ENCODE data around the gene SLC22A6. TPM values are rescaled to one million over a fixed set of nuclear protein-coding genes. Genes with fewer than 3 reads are reported as not detected.

SLC22A6 gene
- not detected in 5 replicates for total RNA-seq (2022; extraction: Qiagen RNA extraction; ENCODE audit: low read depth)

GRCh38 chr11:62984451-62984991, at the start of gene SLC22A6:
SLC22A6 (minus strand) TSS chr11:62984967; CDS start chr11:62984690, 277 bp downstream.

GRCh38 chr11:63015521-63016215, 30.9 kb upstream of the SLC22A6 start, which contains the start of gene SLC22A8:
SLC22A8 (minus strand) TSS chr11:63015841; CDS start chr11:63014958, 883 bp downstream.

Other genes with a start within 250 kb of the SLC22A6 start
- gene ZBTB3, start 230.8 kb downstream of the SLC22A6 start, total RNA-seq (2022; extraction: Qiagen RNA extraction; ENCODE audit: low read depth) = 0.97 to 2.2 TPM (median 1.4 TPM) in 5 replicates
- gene POLR2G, start 223.4 kb downstream of the SLC22A6 start, total RNA-seq (2022; extraction: Qiagen RNA extraction; ENCODE audit: low read depth) = 164 to 200 TPM (median 184 TPM) in 5 replicates
- gene TAF6L, start 213.6 kb downstream of the SLC22A6 start, total RNA-seq (2022; extraction: Qiagen RNA extraction; ENCODE audit: low read depth) = 13.6 to 17.9 TPM (median 16.1 TPM) in 5 replicates
- 67.5 to 93.2 TPM (median 88.1 TPM) in 5 replicates for gene TMEM179B, start 197.6 kb downstream of the SLC22A6 start, total RNA-seq (2022; extraction: Qiagen RNA extraction; ENCODE audit: low read depth)
- gene TMEM223, start 193.0 kb downstream of the SLC22A6 start, total RNA-seq (2022; extraction: Qiagen RNA extraction; ENCODE audit: low read depth) = 19.1 to 31.3 TPM (median 28.3 TPM) in 5 replicates
- 48.0 to 61.2 TPM (median 57.6 TPM) in 5 replicates for gene NXF1, start 179.5 kb downstream of the SLC22A6 start, total RNA-seq (2022; extraction: Qiagen RNA extraction; ENCODE audit: low read depth)
- gene STX5, start 152.9 kb downstream of the SLC22A6 start, total RNA-seq (2022; extraction: Qiagen RNA extraction; ENCODE audit: low read depth) = 19.8 to 29.3 TPM (median 27.5 TPM) in 5 replicates
- not detected in 5 replicates for gene TEX54, start 152.1 kb downstream of the SLC22A6 start, total RNA-seq (2022; extraction: Qiagen RNA extraction; ENCODE audit: low read depth)
- gene WDR74, start 145.4 kb downstream of the SLC22A6 start, total RNA-seq (2022; extraction: Qiagen RNA extraction; ENCODE audit: low read depth) = 74.7 to 85.8 TPM (median 82.6 TPM) in 5 replicates
- 884 to 1,045 TPM (median 1,010 TPM) in 5 replicates for gene SLC3A2, start 104.1 kb downstream of the SLC22A6 start, total RNA-seq (2022; extraction: Qiagen RNA extraction; ENCODE audit: low read depth)
- gene CHRM1, start 63.6 kb downstream of the SLC22A6 start, total RNA-seq (2022; extraction: Qiagen RNA extraction; ENCODE audit: low read depth) = 0.06 to 0.20 TPM in 2 of 5 replicates, not detected in the others
- gene SLC22A8, start 30.9 kb upstream of the SLC22A6 start, total RNA-seq (2022; extraction: Qiagen RNA extraction; ENCODE audit: low read depth) = not detected in 5 replicates
- gene SLC22A24, start 159.3 kb upstream of the SLC22A6 start, total RNA-seq (2022; extraction: Qiagen RNA extraction; ENCODE audit: low read depth) = not detected in 5 replicates

All from A549 treated with CpdA at 1 μM for 4 hours (cell line).